ENCODE results near the gene RASA3.

Gene RASA3

DNA sequence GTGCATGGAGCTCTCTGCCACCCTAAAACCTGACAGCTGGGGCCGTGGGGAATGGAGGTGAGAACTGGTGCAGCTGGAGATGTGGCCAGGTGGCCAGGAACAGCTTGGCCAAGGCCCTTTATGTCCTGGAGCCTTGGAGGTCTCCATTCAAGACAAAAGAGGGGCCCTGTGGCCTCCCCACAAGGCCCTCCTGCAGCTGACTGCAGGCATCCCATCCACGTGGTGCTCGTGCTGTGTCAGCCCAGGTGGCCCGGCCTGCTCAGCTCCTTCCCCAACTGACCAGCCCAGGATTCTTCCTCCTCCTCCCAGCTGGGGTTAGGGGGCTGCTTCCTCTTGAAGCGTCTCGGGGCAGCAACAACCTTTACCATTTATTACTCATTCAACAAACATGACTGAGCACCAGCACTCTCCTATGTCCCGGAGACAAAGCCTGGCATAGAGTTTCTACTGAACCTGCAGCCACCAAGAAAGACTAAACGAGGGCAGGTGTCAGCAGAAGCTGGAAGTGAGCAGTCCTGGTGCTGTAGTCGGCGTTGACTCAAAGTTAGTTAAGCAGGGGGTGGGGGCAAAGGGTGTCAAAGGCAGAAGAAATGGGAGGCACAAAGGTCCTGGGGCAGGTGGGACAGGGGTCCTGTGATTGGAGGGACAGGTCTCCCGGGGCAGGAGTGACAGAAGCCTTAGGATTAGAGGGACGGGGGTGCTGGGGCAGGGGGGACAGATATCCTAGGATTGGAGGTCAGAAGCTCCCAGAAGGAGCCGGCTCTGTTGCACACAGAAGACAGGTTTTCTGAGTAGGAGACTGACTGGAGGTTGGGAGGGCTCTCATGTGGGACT is 135.3 kb downstream of the RASA3 start:
- in situ Hi-C loops (cut with HindIII; ENCODE audit: low sequenced_read_pairs) = no loop called here
- TF ChIP-seq, protein P1, sequence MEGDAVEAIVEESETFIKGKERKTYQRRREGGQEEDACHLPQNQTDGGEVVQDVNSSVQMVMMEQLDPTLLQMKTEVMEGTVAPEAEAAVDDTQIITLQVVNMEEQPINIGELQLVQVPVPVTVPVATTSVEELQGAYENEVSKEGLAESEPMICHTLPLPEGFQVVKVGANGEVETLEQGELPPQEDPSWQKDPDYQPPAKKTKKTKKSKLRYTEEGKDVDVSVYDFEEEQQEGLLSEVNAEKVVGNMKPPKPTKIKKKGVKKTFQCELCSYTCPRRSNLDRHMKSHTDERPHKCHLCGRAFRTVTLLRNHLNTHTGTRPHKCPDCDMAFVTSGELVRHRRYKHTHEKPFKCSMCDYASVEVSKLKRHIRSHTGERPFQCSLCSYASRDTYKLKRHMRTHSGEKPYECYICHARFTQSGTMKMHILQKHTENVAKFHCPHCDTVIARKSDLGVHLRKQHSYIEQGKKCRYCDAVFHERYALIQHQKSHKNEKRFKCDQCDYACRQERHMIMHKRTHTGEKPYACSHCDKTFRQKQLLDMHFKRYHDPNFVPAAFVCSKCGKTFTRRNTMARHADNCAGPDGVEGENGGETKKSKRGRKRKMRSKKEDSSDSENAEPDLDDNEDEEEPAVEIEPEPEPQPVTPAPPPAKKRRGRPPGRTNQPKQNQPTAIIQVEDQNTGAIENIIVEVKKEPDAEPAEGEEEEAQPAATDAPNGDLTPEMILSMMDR (IDR thresholded peaks at IDR 0.05; ENCODE audit: low read depth, low read length) = no peak
- H3K4me3 ChIP-seq (ENCODE audit: low read depth, low read length) = no peak overlapping the region
- DNase-seq (ENCODE audit: low read depth, low spot score) = no peak

- no peak for DNase-seq (ENCODE audit: low read depth, low spot score)
- in situ Hi-C loops (cut with HindIII; ENCODE audit: low sequenced_read_pairs) = no loop called here
- TF ChIP-seq, protein P1 (IDR thresholded peaks at IDR 0.05; ENCODE audit: low read depth, low read length) = no peak
- no peak overlapping the region for H3K4me3 ChIP-seq (ENCODE audit: low read depth, low read length)
Measured at GRCh38 chr13:113996081-113996911, 136.1 kb downstream of the RASA3 start.

DNA sequence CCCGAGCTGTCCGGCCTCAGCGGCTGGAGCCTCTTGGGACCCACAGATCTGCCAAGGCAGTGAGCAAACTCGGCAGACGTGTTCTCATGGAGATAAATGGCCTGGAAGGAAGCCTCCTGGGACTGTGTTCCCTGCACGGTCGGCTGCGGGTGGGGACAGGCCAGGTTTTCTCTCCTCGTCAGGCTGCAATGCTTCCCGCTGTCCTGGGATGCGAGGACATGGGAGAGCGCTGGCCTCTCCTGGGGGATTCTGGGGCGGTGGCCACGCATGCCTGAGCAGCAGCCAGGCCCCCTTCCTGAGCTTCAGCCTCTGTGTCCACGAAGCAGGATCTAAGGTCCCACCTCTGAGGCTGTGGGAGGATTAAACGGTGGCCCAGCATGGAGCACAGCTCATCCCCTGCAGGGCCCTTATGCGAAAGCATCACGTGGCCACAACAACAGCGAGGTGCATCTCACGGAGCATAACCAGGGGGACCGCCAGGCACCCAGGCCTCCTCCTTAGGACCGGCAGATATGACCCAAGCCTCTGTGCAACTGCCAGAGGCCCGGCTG is 137.3 kb downstream of the RASA3 start:
- TF ChIP-seq, protein P1 (IDR thresholded peaks at IDR 0.05; ENCODE audit: low read depth, low read length) = no peak
- no peak for DNase-seq (ENCODE audit: low read depth, low spot score)
- in situ Hi-C loops (cut with HindIII; ENCODE audit: low sequenced_read_pairs) = no loop called here
- no peak overlapping the region for H3K4me3 ChIP-seq (ENCODE audit: low read depth, low read length)

GRCh38 chr13:113992276-113993005 is 140.0 kb downstream of the RASA3 start:
- in situ Hi-C loops (cut with HindIII; ENCODE audit: low sequenced_read_pairs) = no loop called here
- no peak for DNase-seq (ENCODE audit: low read depth, low spot score)
- no peak overlapping the region for H3K4me3 ChIP-seq (ENCODE audit: low read depth, low read length)
- TF ChIP-seq, protein P1 (IDR thresholded peaks at IDR 0.05; ENCODE audit: low read depth, low read length) = no peak

DNA sequence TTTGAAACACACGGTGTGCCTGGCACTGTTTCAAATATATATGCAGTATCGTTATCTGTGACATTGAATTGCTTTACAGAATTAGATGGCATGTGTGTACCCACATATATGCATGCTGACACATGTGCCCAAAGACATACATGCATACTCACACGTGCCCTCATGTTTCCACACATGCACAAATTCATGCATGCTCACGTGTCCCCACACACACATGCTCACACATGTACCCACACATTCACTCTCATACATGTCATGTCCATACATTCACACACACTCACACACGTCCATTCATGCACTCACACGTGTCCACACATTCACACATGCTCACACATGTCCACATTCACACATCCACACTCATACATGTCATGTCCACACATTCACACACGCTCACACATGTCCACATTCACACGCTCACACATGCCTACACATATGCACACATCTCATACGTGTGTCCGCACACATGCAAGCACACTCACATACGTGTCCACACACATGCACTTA is 140.7 kb downstream of the RASA3 start:
- H3K4me3 ChIP-seq (ENCODE audit: low read depth, low read length) = no peak overlapping the region

More for the DNA sequence above, 140.7 kb downstream of the RASA3 start:
- in situ Hi-C loops (cut with HindIII; ENCODE audit: low sequenced_read_pairs) = no loop called here
- TF ChIP-seq, protein P1 (IDR thresholded peaks at IDR 0.05; ENCODE audit: low read depth, low read length) = no peak
- DNase-seq (ENCODE audit: low read depth, low spot score) = no peak

All from astrocyte of the spinal cord (primary cell).